ENCODE data around the gene AIMP1. TPM values are rescaled to one million over a fixed set of nuclear protein-coding genes. Genes with fewer than 3 reads are reported as not detected.

AIMP1 gene
- total and polyA plus RNA-seq, 2 of the 13 experiments (the other 11 are each of a cell fraction or from before 2014, with no cell fraction given), result 28.6 to 82.9 TPM

DNA sequence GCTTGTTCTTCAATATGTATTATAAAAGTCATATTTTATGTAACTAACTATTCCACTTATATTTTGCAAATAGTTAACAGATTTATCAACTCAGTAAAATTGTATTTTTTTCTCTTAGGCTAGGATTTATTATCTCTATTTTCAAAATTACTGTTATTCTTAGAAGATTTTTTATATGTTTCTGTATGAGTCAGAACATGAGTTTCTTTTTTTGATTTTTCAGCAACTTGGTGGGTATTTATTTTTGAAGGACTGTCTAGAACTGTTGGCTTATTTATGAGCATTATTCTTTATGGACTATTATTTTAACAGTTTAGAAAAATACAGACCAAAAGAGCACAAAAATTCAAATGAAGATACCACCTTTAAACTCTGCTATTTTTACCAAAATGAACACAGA is 6.8 kb downstream of the AIMP1 start (continued):
- TF ChIP-seq TAF15 (IDR thresholded peaks at IDR 0.05; ENCODE audit: low read depth, low read length, poor library complexity, severe bottlenecking), result no peak
- no peak for TF ChIP-seq REXO4 (CRISPR knock-in tag; IDR thresholded peaks at IDR 0.05; ENCODE audit: borderline replicate concordance)
- TF ChIP-seq FOXO4 (CRISPR knock-in tag; conservative IDR thresholded peaks at IDR 0.05), result no peak
- TF ChIP-seq, protein P1, sequence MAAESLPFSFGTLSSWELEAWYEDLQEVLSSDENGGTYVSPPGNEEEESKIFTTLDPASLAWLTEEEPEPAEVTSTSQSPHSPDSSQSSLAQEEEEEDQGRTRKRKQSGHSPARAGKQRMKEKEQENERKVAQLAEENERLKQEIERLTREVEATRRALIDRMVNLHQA (CRISPR knock-in tag; IDR thresholded peaks at IDR 0.05), result no peak
- TF ChIP-seq ZEB1 (IDR thresholded peaks at IDR 0.05; ENCODE audit: insufficient replicate concordance, low read depth), result no peak
- no peak for TF ChIP-seq PRMT3 (CRISPR knock-in tag; IDR thresholded peaks at IDR 0.05; ENCODE audit: borderline replicate concordance, low read depth)
- no peak for TF ChIP-seq ZZZ3 (CRISPR knock-in tag; IDR thresholded peaks at IDR 0.05; ENCODE audit: borderline replicate concordance)
- TF ChIP-seq ZNF446 (CRISPR knock-in tag; IDR thresholded peaks at IDR 0.05), result no peak
- TF ChIP-seq NCOA5 (CRISPR knock-in tag; IDR thresholded peaks at IDR 0.05), result no peak
- no peak for TF ChIP-seq AGO2 (optimal IDR thresholded peaks at IDR 0.05; ENCODE audit: low read depth, low read length)
- no peak for TF ChIP-seq HOXA3 (CRISPR knock-in tag; IDR thresholded peaks at IDR 0.05)
- no peak for TF ChIP-seq POLR2G (IDR thresholded peaks at IDR 0.05; ENCODE audit: low read depth, low read length)
- no peak for TF ChIP-seq ZFP90 (CRISPR knock-in tag; IDR thresholded peaks at IDR 0.05; ENCODE audit: borderline replicate concordance)
- no peak for TF ChIP-seq ZFP36L1 (CRISPR knock-in tag; IDR thresholded peaks at IDR 0.05)
- TF ChIP-seq RCOR2 (CRISPR knock-in tag; IDR thresholded peaks at IDR 0.05), result no peak
- TF ChIP-seq ZNF709 (CRISPR knock-in tag; IDR thresholded peaks at IDR 0.05), result no peak

All from HepG2 (cell line).